ENCODE data around the gene NEUROG3.
"Not testable (repeated sequence)": the region's sequence is repeated elsewhere in the genome, so short reads cannot be mapped to it uniquely, and the experiment has no call there.

Gene NEUROG3

DNA sequence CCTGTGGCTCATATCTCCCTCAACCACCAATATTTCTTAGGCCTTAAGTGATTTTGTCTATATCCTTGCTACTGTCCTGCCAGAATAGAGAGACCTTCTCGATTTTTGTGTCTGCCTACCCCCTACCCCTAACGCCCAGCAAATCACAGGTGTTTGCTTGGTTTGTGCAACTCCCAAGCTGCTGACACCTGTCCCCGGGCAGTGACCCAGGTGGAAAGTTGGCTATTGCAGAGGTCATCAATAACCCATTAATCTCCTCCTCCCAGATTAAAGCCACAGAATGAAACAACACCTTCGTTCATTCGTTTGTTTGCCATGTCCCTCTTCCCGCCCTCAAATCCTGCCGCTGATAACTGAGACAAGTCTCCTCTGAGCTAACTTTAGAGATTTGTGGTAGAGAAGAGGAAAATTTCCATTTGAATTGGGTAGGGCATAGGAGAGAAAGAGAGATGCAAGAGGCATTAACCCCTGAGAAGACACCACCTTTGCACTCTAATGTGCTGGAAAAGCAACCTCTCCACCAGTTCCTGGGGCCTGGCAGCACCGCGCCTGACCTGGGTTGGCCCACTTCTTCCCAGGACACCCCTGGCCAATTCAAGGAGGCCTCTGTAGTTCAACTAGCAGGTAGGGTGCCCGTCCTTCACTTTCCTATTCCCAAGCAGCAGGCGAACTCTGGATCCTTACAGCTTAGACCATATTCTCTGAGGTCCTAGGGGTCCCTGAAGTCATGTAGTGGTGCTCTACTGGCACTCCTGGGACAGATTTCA, 3.0 kb downstream of the NEUROG3 start:
- DNase-seq = no peak

DNA sequence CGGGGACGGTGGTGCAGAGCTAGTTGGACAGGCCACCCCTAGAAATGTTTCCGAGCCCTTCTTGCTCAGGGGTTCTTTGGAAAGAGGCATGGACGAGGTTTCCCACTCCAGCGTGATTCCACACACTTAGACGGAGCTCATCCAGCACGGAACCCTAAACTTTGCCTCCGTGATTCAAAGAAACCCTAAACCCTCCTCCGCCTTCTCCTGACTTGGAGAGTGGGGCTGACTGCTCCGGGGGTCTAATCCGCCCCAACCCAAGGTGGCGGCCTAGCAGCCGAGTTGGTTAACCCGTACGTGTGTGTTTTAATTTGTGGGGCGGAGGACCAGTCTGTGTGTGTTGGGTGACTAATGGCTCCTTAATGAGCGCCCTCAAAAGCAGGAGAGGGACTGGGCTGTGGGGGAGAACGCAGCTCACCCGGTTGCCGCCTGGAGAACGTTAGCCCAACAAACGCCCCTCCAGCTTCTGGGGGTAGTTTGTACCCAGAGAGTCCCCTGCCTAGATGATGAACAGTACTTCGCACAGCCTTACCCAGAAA, 3.8 kb downstream of the NEUROG3 start:
- no peak for DNase-seq

DNA sequence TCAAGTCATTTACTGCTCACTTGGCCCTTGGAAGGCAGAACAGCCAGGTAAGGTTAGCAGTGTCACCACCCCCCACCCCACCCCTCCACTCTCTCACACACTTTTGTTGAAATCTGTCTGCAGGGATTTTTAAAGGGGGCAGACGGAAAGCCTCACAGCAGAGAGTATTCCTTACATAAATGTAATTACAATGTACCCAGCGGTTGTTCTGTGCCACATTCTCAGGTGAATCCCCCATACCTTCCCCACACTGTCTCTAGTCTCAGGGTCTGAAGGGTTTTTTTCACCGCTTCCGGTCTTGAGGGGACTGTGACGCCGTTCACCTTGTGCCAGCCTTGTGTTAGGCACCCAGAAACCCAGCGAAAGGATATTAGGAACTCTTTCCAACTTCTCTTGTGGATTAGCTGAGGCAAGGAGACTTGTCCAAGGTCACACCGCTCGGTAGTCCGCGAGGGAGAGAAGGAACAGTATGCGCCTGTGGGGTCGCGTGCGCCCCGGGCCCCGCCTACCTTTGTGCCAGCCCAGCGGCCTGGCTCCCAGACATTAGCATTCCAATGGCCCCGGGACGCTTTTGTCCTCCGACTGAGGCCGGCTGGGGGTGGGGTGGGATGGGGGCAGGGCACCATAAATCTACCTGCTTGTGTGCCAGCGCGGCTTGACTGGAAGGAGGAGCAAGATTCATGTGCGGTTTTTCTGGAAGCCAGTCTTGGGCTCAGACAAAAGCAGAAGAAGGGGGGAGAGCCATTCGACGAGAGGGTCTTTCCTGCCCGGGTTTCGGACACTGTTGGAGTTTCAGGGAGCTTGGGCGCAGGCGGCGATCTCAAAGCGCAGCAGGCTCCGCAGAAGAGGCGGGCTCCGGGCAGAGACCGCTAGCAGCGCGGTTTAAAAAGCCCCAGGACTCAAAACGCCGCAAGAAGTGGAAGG, 4.5 kb downstream of the NEUROG3 start:
- no peak for DNase-seq

DNA sequence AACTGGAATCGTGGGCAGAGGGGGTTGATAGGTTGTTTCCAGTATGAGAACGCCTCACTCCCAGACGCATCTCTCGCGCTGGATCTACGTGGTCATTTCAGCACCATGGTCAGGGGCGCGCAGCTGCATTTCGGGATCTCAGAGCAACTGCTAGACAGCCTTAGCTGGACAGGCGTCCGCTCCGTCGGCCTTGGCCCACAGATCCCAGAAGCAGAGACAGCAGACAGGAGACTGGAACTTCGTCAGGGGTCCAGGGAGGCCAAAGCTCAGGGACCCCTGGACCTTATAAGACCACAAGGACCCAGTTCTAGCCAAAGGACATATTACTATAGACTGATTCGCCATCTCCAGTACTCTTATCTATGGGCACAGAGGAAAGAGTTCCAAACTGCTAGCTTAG, 5.3 kb downstream of the NEUROG3 start:
- DNase-seq = peak; percentile 41

DNA sequence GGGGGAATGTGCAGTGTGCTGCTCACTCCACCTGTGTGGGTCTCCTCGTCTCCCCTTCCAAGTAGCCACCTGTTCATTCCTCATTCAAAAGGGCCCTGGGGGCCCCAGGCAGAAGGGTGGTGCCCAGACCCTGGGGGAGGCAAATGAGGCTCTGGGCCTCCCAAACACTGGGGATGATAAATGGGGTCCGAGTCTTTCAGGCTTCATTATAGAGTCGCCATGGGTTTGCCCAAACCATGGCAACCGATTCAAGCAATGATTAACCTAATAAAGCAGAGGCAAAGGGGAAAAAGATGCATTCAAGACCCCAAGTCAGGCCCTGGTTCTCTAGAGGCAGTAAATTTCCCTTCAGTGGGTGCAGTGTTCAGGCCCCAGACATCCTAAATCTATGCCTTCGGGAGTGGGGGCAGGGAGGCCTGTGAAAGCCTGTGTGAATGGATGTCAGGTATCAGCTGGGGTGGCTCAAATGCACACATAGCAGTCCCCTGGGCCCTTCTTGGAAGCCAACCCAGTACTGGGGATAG, 10.4 kb downstream of the NEUROG3 start:
- DNase-seq = no peak

DNA sequence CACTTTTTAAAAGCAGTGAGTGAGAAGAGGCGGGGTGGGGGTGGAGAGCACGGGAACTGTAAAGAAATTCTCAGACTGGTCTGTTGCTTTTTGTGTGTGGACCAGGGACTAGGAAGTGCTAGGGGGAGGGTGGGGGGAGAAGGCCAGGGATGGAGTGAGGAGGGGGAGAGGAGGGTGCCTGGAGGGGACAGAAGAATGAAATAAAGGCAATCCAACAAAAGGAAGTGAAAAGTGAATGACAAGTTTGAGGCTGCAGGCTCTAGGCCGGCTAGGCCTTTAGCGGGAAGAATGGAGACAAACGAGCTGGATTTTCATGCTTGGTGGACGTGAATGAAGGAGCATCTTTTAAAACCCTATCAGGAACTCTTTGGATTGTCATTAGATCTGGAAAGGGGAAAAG, 13.7 kb downstream of the NEUROG3 start:
- DNase-seq = no peak

DNA sequence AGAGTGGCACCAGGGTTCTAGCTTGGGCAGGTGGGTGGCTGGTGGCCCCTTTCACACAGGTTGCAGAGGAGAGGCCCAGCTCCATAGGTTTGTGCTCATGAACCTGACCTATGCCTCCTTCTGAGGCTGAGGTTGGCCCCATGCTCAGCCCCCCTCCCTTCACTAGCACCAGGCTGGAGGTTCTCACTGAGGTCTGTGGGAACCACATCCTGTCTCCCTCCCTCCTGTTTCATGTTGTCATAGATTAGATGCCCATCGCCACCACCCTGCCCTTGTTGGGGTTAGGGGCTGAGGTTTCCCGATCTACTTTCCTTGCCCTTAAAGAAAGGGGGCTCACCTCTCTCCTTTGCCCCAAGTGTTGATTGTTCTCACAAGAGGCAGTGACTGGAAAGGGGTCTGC, 14.7 kb downstream of the NEUROG3 start:
- DNase-seq = no peak

DNA sequence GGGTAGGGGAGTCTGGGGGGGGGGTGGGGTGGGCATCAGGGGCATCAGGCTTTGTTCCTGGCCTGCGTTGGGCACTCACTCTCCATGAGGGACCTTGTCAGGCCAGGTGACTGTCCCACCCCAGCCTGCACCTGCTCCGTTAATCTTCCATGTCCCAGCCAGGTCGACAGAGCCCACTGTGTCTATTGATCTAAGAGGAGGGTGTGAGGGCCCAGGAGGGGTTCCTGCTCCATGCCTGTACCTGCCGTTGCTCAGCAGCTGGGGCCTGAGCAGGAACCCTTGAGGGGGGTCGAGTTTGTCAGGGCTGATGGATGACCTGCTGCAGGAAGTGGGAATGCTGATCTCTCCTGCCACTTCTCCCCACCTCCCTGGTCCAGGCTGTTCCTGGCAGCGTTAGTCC, 18.6 kb downstream of the NEUROG3 start:
- no peak for DNase-seq

DNA sequence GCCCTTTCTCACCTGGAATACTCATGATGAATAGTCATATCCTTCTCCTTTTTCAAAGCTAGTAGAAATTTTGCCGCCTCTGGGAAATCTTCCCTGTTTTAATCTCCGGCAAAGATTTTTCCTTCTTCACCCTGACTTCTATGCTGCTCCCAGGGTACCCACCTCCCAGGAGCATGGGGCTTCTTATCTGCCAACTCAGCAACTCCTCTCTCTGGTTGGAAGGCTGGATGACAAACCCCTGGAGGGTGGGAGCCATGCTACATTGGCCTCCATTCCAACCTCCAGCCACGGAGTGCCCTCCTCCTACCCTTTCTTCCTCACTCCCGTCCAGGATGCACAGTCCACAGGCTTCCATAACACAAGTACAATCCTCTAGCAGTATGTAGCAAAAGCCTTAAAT, 19.9 kb downstream of the NEUROG3 start:
- DNase-seq = no peak

DNA sequence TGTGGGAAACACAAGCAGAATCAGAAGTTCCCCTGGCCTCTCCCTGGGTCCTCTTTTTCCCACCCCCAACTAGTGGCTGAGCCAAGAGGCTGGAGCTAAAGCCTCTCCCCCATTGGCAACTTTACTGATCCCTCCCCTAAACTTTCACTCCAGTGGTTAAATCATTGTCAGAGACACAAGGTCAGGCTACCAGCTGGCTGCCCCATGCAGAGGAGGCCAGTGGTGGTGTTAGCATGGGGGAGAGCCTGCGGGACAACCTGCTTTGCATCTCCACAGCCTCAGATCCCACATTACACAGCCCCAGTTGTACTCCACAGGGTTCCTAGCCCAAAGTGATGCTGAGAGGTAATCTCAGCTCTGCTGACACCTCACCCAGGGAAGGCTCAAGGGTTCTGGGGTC, 21.0 kb downstream of the NEUROG3 start:
- DNase-seq = no peak

DNA sequence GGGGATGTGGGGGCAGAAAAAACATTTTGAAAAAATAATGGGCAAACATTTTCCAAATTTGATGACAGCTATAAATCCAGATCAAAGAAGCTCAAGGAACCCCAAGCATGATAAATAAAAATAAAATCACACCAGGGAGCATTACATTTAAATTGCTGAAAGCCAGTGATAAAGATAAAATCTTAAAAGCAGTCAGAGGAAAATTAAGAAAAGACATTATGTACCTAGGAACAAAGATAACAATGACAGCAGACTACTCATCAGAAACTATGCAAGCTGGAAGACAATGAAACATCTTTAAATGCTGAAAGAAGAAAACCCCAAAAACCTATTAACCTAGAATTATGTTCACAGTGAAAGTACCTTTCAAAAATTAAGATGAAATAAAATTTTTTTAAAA, 23.3 kb downstream of the NEUROG3 start:
- peak; percentile 29 for DNase-seq

DNA sequence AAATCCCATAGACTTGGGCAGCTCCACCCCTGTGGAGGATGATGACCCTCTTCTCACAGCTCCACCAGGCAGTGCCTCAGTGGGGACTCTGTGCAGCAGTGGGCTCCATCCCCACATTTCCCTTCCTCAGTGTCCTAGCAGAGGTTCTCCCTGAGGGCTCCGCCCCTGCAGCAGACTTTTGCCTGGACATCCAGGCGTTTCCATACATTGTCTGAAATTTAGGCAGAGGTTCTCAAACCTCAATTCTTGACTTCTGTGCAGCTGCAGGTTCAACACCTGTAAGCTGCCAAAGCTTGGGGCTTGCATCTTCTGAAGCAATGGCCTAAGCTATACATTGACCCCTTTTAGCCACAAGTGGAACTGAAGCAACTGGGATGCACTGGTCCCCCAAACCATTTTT, 31.8 kb downstream of the NEUROG3 start:
- no peak for DNase-seq

DNA sequence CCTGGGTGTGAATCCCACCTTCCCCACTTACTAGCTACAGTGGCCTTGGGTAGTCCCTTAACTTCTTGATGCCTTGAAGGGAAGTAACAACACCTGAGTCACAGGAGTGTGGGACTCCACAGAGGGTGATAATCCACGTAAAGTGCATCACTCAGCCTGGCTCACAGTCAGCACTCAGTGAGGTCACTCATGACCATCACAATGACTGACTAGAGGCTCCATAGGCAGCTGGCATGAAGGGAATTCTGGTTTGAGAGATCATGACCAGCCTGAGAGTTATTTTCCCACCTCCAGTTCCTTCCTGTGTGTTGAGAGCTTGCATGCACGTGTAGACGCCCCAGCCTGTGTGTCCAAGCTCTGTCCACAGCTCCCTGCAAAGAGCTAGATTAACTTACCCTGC, 34.8 kb downstream of the NEUROG3 start:
- DNase-seq = no peak

DNA sequence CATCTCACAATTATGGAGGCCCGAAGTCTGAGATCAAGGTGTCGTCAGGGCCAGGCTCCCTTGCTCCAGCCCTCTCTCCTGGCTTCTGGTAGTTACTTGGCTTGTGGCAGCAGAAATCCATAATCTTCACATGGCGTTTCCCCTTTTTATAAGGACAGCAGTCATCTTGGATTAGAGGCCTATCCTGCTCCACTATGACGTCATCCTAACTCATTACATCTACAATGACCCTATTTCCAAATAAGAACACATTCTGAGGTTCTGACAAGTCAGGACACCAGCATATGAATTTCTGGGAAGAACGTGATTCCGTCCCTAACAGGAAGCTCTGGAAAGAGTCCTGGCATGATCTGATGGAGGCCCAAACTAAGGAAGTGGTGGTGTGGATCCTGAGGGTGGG, 35.8 kb downstream of the NEUROG3 start:
- no peak for DNase-seq

DNA sequence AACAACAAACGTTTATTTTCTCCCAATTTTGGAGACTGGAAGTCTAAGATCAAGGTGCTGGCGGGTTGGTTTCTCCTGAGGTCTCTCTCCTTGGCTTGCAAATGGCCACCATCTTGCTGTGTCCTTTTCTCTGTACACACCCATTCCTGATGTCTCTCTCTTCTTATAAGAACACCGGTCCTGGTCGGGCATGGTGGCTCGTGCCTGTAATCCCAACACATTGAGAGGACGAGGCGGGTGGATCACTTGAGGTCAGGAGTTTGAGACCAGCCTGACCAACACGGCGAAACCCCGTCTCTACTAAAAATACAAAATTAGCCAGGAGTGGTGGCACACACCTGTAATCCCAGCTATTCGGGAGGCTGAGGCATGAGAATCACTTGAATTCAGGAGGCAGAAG, 36.7 kb downstream of the NEUROG3 start:
- not testable (repeated sequence) for DNase-seq

DNA sequence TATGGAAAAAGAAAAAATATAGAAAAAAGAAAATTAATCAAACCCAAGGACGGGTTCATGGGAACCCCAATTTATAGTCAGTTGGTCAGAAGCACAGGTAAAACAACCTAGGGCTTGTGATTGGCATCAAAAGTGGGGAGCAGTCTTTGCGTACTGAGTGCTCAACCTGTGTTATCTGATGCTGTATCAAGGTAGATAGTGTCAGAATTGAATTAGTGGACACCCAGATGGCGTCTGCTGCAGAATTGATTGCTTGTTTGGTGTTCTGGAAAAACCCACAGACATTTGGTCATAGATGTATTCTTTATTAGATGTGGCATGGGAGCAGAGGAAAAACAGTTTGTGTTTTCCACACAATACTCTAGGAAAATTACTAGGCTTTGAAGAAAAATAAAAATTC, 39.6 kb downstream of the NEUROG3 start:
- DNase-seq = no peak

DNA sequence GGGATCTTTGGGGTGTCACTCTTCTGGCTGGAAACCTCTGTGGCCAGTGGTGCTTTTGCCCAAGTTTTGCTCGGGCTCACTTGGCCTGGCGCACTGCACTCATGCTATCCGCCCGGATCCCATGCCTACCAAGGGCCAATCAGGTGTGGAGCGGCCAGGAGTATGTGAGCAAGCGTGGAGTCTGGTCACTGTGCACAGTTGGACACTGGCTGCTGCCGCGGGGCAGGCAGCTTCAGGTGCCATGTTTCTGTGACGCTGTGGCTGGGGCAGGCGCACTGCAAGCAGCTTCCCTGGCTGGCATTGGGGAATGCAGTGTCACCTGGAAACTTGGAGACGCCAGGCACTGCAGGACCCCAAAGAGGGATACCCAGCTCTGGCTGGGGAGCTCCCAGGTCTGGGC, 45.3 kb downstream of the NEUROG3 start:
- no peak for DNase-seq
